HepG2 (cell line): ENCODE measurements around the gene CMTM2. TPM values are rescaled to one million over a fixed set of nuclear protein-coding genes. Genes with fewer than 3 reads are reported as not detected.

Experiments used
- ATF3 ChIP-seq: sonication (generic); formaldehyde crosslinking; IDR thresholded peaks from 2 replicates; pipeline ENCODE4 v1.4.0; 2020; ENCODE audit warnings: missing genetic modification reagents
- CBX1 ChIP-seq: IDR thresholded peaks from one replicate; pipeline ENCODE4 v1.6.1; 2016; ENCODE audit warnings: antibody characterized with exemption, low read depth
- CSRNP2 ChIP-seq: sonication (generic); formaldehyde crosslinking; conservative IDR thresholded peaks from 2 replicates; pipeline ENCODE4 v1.8.0; 2022; ENCODE audit warnings: low read depth, missing genetic modification reagents
- GZF1 ChIP-seq: sonication (generic); formaldehyde crosslinking; IDR thresholded peaks from 2 replicates; pipeline ENCODE4 v1.5.1; 2020; ENCODE audit warnings: mild to moderate bottlenecking, missing genetic modification reagents
- HNRNPL ChIP-seq: fragments of 200-400 bp; formaldehyde crosslinking; IDR thresholded peaks from 2 replicates; pipeline ENCODE4 v1.6.1; 2017; ENCODE audit warnings: mild to moderate bottlenecking, low read depth, low read length
- HOXA3 ChIP-seq: sonication (generic); formaldehyde crosslinking; IDR thresholded peaks from 2 replicates; pipeline ENCODE4 v1.5.0; 2020; ENCODE audit warnings: missing genetic modification reagents
- IKZF5 ChIP-seq: IDR thresholded peaks from 2 replicates; pipeline ENCODE4 v1.6.1; 2018; ENCODE audit warnings: missing genetic modification reagents, mild to moderate bottlenecking, missing compliant biosample characterization
- ISX ChIP-seq: sonication (generic); formaldehyde crosslinking; conservative IDR thresholded peaks from 2 replicates; pipeline ENCODE4 v1.5.0; 2020; ENCODE audit warnings: missing genetic modification reagents
- MAFG ChIP-seq: sonication (generic); formaldehyde crosslinking; IDR thresholded peaks from 2 replicates; pipeline ENCODE4 v1.5.1; 2020; ENCODE audit warnings: mild to moderate bottlenecking, missing genetic modification reagents
- MED1 ChIP-seq: sonication (generic); formaldehyde crosslinking; IDR thresholded peaks from 2 replicates; pipeline ENCODE4 v1.4.0; 2020; ENCODE audit warnings: missing genetic modification reagents
- MTF1 ChIP-seq: sonication (generic); formaldehyde crosslinking; IDR thresholded peaks from 2 replicates; pipeline ENCODE4 v1.5.0; 2020; ENCODE audit warnings: missing genetic modification reagents
- MXD3 ChIP-seq: IDR thresholded peaks from 2 replicates; pipeline ENCODE4 v1.6.1; 2016; ENCODE audit warnings: mild to moderate bottlenecking, missing biosample characterization, missing genetic modification reagents
- MXD4 ChIP-seq: IDR thresholded peaks from 2 replicates; pipeline ENCODE4 v1.6.1; 2016; ENCODE audit warnings: mild to moderate bottlenecking, missing biosample characterization, missing genetic modification reagents
- SETDB1 ChIP-seq: sonication (generic); formaldehyde crosslinking; IDR thresholded peaks from 2 replicates; pipeline ENCODE4 v1.5.1; 2020; ENCODE audit warnings: missing genetic modification reagents, mild to moderate bottlenecking, borderline replicate concordance
- TEF ChIP-seq: sonication (generic); formaldehyde crosslinking; IDR thresholded peaks from 2 replicates; pipeline ENCODE4 v1.5.0; 2020; ENCODE audit warnings: missing genetic modification reagents
- TOE1 ChIP-seq: sonication (generic); formaldehyde crosslinking; IDR thresholded peaks from 2 replicates; pipeline ENCODE4 v1.4.0; 2020; ENCODE audit warnings: mild to moderate bottlenecking, missing genetic modification reagents
- TRIM24 ChIP-seq: sonication (generic); formaldehyde crosslinking; IDR thresholded peaks from 2 replicates; pipeline ENCODE4 v1.8.0; 2022; ENCODE audit warnings: mild to moderate bottlenecking, missing genetic modification reagents
- ZNF337 ChIP-seq: sonication (generic); formaldehyde crosslinking; IDR thresholded peaks from 2 replicates; pipeline ENCODE4 v1.5.1; 2020; ENCODE audit warnings: missing genetic modification reagents, low read depth, mild to moderate bottlenecking, borderline replicate concordance
- ZNF543 ChIP-seq: sonication (generic); formaldehyde crosslinking; IDR thresholded peaks from 2 replicates; pipeline ENCODE4 v1.4.0; 2020; ENCODE audit warnings: mild to moderate bottlenecking, missing genetic modification reagents
- ZNF788 ChIP-seq: sonication (generic); formaldehyde crosslinking; IDR thresholded peaks from 2 replicates; pipeline ENCODE4 v1.5.0; 2020; ENCODE audit warnings: mild to moderate bottlenecking, missing genetic modification reagents, borderline replicate concordance
- polyA plus RNA-seq, 8 experiments: library from polyadenylated mRNA; depleted of rRNA in 3 of 8; stranded (reverse) in 7 of 8; unstranded in 1 of 8; fragments of >200 nt; fragmentation: Illumina TruSeq in 4 of 8; extraction: Trizol in 4 of 8; gene quantifications; 2 replicates each; pipeline versions ENCODE4 v1.2.1 to v1.2.3, GENCODE V29; 2011 to 2016; ENCODE audit warnings: low read depth in 4 of 8, missing spikeins in 1 of 8, mixed read lengths in 1 of 8; ENCODE audit not compliant: insufficient read depth in 1 of 8
- total RNA-seq, 5 experiments: library from RNA; depleted of rRNA; stranded (reverse); fragments of >200 nt; fragmentation: Illumina TruSeq; extraction: Trizol; gene quantifications; 2 replicates each; pipeline ENCODE4 v1.2.3, GENCODE V29; 2016; ENCODE audit warnings: low read depth in 1 of 5
- TF ChIP-seq, protein P1 (sequence below): IDR thresholded peaks from 2 replicates; pipeline ENCODE4 v1.4.0; 2020; ENCODE audit warnings: mild to moderate bottlenecking, missing genetic modification reagents

Gene CMTM2
- total and polyA plus RNA-seq, 2 of the 13 experiments (the other 11 are each of a cell fraction or from before 2014, with no cell fraction given) = not detected

DNA sequence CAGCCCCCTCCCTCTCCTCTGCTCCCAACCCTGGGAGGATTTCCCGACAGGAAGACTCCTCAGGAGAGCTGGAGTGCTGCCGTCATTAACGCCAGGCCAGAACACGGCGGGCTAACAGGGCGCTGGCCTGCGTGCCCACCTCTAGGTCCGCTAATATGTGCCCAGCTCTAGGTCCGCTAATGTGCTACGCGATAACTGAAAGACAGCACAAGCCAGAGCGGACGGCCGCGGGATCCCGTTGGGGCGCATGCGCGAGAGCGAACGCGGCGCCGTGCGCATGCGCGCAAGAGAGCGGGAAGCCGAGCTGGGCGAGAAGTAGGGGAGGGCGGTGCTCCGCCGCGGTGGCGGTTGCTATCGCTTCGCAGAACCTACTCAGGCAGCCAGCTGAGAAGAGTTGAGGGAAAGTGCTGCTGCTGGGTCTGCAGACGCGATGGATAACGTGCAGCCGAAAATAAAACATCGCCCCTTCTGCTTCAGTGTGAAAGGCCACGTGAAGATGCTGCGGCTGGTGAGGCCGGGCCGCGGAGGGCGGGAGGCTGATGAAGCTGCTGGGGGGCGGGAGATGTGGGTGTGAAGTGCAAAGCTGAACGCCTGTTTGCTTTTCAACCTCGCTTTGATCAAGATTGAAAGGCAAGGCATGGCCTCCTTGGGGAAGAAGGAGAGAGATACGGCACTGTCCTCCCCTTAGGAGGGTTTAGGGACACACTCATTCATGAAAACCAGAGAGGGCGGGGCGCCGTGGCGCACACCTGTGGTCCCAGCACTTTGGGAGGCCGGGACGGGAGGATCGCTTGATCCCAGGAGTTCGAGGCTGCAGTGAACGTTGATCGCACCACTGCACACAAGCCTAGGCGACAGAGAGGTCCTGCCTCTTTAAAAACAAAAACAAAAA is 26.7 kb upstream of the CMTM2 start, which contains the start of gene CKLF (continued):
- TF ChIP-seq CBX1 = peak; percentile 43
- TF ChIP-seq ISX = no peak; the same call in 1 of the 2 replicates
- peak; percentile 95 for TF ChIP-seq MXD4
- peak; percentile 67; the same call in 1 of the 2 replicates for TF ChIP-seq TOE1 (CRISPR knock-in tag)
- TF ChIP-seq HOXA3 (CRISPR knock-in tag) = peak; percentile 91
- peak; percentile 98 for TF ChIP-seq ZNF543 (CRISPR knock-in tag)
- TF ChIP-seq SETDB1 = peak; percentile 90; the same call in 1 of the 2 replicates
- TF ChIP-seq CSRNP2 (CRISPR knock-in tag) = peak; percentile 87; the same call in 1 of the 2 replicates
- TF ChIP-seq HNRNPL = no peak
- TF ChIP-seq TRIM24 (CRISPR knock-in tag) = no peak
- TF ChIP-seq MED1 (CRISPR knock-in tag) = peak; percentile 74
- TF ChIP-seq ATF3 (CRISPR knock-in tag) = peak; percentile 75; the same call in 1 of the 2 replicates
- peak; percentile 99; the same call in 1 of the 2 replicates for TF ChIP-seq ZNF337 (CRISPR knock-in tag)
- TF ChIP-seq, protein P1, sequence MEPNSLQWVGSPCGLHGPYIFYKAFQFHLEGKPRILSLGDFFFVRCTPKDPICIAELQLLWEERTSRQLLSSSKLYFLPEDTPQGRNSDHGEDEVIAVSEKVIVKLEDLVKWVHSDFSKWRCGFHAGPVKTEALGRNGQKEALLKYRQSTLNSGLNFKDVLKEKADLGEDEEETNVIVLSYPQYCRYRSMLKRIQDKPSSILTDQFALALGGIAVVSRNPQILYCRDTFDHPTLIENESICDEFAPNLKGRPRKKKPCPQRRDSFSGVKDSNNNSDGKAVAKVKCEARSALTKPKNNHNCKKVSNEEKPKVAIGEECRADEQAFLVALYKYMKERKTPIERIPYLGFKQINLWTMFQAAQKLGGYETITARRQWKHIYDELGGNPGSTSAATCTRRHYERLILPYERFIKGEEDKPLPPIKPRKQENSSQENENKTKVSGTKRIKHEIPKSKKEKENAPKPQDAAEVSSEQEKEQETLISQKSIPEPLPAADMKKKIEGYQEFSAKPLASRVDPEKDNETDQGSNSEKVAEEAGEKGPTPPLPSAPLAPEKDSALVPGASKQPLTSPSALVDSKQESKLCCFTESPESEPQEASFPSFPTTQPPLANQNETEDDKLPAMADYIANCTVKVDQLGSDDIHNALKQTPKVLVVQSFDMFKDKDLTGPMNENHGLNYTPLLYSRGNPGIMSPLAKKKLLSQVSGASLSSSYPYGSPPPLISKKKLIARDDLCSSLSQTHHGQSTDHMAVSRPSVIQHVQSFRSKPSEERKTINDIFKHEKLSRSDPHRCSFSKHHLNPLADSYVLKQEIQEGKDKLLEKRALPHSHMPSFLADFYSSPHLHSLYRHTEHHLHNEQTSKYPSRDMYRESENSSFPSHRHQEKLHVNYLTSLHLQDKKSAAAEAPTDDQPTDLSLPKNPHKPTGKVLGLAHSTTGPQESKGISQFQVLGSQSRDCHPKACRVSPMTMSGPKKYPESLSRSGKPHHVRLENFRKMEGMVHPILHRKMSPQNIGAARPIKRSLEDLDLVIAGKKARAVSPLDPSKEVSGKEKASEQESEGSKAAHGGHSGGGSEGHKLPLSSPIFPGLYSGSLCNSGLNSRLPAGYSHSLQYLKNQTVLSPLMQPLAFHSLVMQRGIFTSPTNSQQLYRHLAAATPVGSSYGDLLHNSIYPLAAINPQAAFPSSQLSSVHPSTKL (CRISPR knock-in tag) = peak; percentile 60
- TF ChIP-seq MTF1 (CRISPR knock-in tag) = peak; percentile 93
- TF ChIP-seq MXD3 (CRISPR knock-in tag) = peak; percentile 99
- TF ChIP-seq TEF (CRISPR knock-in tag) = peak; percentile 89
- TF ChIP-seq MAFG = no peak
- TF ChIP-seq GZF1 (CRISPR knock-in tag) = peak; percentile 95; the same call in 1 of the 2 replicates
- peak; percentile 93 for TF ChIP-seq IKZF5 (CRISPR knock-in tag)
- peak; percentile 97 for TF ChIP-seq ZNF788 (CRISPR knock-in tag)
